A549 (cell line): ENCODE measurements around the gene LUZP1.

ENCODE experiments used
- CEBPB ChIP-seq, 2 experiments: fragments of >200 bp in 1 of 2; sonication (Bioruptor Twin) in 1 of 2; formaldehyde crosslinking in 1 of 2; IDR thresholded peaks; 2 replicates each; pipeline ENCODE4 v1.6.1; 2012 to 2016
- HDAC2 ChIP-seq: fragments of 200-600 bp; sonication (generic); IDR thresholded peaks from 2 replicates; pipeline ENCODE4 v1.6.1; 2016
- HMGXB4 ChIP-seq: fragments of 250-450 bp; sonication (Bioruptor Pico); IDR thresholded peaks from 2 replicates; pipeline ENCODE4 v1.5.0; 2021; ENCODE audit warnings: mild to moderate bottlenecking, moderate library complexity, borderline replicate concordance
- POLR2A ChIP-seq: IDR thresholded peaks from 2 replicates; pipeline ENCODE4 v1.6.1; 2012; ENCODE audit warnings: mild to moderate bottlenecking, low read length
- RAD21 ChIP-seq, 2 experiments: fragments of >200 bp in 1 of 2; sonication (Bioruptor Twin) in 1 of 2; formaldehyde crosslinking in 1 of 2; IDR thresholded peaks in 1 of 2; conservative IDR thresholded peaks in 1 of 2; 2 replicates in 1 of 2; 3 replicates in 1 of 2; pipeline ENCODE4 v1.6.1; 2012 to 2018; ENCODE audit warnings: inconsistent platforms in 1 of 2
- REST ChIP-seq: fragments of 200-600 bp; sonication (generic); IDR thresholded peaks from 2 replicates; pipeline ENCODE4 v1.6.1; 2016; ENCODE audit warnings: antibody characterized with exemption, mild to moderate bottlenecking, moderate library complexity
- USF2 ChIP-seq: fragments of 450-650 bp; IDR thresholded peaks from 2 replicates; pipeline ENCODE4 v1.6.1; 2014; ENCODE audit warnings: antibody characterized with exemption
- ZFP36 ChIP-seq: fragments of 450-650 bp; IDR thresholded peaks from 2 replicates; pipeline ENCODE4 v1.6.1; 2014; ENCODE audit warnings: borderline replicate concordance; ENCODE audit not compliant: partially characterized antibody
- TF ChIP-seq, protein P1 (sequence below): fragments of >200 bp; sonication (Bioruptor Twin); formaldehyde crosslinking; IDR thresholded peaks from 3 replicates; pipeline ENCODE4 v1.5.1; 2016

GRCh38 chr1:23216771-23217420 lies 48.2 kb upstream of the LUZP1 start:
- no peak for TF ChIP-seq CEBPB (IDR thresholded peaks at IDR 0.05)
- no peak for TF ChIP-seq REST
- no peak for TF ChIP-seq ZFP36
- TF ChIP-seq RAD21 (conservative IDR thresholded peaks at IDR 0.05 in 1 of 2, IDR thresholded peaks at IDR 0.05 in 1 of 2): peak; percentile 57 to 86; a peak in 4 of 5 replicates
- TF ChIP-seq POLR2A: no peak
- TF ChIP-seq USF2: no peak
- TF ChIP-seq HMGXB4 (CRISPR knock-in tag): no peak
- TF ChIP-seq, protein P1, sequence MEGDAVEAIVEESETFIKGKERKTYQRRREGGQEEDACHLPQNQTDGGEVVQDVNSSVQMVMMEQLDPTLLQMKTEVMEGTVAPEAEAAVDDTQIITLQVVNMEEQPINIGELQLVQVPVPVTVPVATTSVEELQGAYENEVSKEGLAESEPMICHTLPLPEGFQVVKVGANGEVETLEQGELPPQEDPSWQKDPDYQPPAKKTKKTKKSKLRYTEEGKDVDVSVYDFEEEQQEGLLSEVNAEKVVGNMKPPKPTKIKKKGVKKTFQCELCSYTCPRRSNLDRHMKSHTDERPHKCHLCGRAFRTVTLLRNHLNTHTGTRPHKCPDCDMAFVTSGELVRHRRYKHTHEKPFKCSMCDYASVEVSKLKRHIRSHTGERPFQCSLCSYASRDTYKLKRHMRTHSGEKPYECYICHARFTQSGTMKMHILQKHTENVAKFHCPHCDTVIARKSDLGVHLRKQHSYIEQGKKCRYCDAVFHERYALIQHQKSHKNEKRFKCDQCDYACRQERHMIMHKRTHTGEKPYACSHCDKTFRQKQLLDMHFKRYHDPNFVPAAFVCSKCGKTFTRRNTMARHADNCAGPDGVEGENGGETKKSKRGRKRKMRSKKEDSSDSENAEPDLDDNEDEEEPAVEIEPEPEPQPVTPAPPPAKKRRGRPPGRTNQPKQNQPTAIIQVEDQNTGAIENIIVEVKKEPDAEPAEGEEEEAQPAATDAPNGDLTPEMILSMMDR: peak; percentile 80
- TF ChIP-seq HDAC2: no peak
